ENCODE results near the gene TRAPPC3L.

The TRAPPC3L gene

DNA sequence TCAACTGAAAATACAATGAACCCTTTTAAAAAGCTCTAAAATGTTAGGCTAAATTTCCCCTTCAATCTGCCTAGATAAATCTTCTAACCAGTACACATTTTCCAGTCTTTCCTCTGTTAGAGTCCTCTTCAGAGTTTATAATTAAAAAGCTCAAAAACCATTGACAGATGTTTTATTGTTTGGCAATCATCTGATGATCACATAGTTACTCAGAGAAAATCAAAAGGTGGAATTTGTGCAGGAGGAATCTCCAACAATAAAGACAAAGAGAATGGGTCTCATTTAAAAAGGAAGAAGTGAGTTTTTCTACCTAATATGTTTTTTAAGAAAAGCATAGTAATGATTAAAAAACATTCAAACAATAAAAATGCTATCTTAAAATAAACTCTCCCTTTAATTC lies 3.1 kb downstream of the TRAPPC3L start:
- Histone ChIP-seq H3K4me1 (peaks cover 31% of the 10 kb centered on the region), H3K9ac (no peak overlapping the region), H3K4me3 (ENCODE audit: low read depth, low read length) (no peak overlapping the region), H3K9me3 (ENCODE audit: control insufficient read depth, low read length) (no peaks in the 10 kb centered on the region), H3K27ac (no peak overlapping the region), H3K27me3 (ENCODE audit: control insufficient read depth, insufficient read depth, low read length) (no peaks in the 10 kb centered on the region), H3K79me2 (no peaks in the 10 kb centered on the region), H2AFZ (peak overlapping the region; percentile 27), H3K4me2 (ENCODE audit: low read length) (no peak overlapping the region), H3K36me3 (ENCODE audit: control insufficient read depth, insufficient read depth, low read length) (no peaks in the 10 kb centered on the region)
- TF ChIP-seq, protein P1, sequence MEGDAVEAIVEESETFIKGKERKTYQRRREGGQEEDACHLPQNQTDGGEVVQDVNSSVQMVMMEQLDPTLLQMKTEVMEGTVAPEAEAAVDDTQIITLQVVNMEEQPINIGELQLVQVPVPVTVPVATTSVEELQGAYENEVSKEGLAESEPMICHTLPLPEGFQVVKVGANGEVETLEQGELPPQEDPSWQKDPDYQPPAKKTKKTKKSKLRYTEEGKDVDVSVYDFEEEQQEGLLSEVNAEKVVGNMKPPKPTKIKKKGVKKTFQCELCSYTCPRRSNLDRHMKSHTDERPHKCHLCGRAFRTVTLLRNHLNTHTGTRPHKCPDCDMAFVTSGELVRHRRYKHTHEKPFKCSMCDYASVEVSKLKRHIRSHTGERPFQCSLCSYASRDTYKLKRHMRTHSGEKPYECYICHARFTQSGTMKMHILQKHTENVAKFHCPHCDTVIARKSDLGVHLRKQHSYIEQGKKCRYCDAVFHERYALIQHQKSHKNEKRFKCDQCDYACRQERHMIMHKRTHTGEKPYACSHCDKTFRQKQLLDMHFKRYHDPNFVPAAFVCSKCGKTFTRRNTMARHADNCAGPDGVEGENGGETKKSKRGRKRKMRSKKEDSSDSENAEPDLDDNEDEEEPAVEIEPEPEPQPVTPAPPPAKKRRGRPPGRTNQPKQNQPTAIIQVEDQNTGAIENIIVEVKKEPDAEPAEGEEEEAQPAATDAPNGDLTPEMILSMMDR (IDR thresholded peaks at IDR 0.05) = no peak

DNA sequence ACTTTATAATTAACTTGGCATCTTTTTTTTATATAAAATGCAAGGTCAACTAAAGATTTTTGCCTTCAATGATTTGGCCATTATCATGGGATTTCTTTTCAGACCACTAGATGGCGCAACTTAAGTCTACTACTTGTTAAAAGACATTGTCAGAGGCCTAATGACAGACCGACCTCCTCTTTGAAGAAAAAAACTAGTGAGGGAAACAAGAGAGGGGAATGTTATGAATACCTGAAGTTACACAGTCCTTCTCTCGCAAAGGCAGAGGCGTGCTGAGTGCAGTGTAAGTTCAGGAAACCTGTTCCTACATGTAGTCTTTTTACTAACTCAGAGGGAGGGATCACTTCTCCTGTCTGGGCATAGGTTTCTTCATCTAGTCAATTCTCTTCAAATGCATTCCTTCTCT lies 9.3 kb downstream of the TRAPPC3L start:
- H3K9ac ChIP-seq = no peak overlapping the region
- TF ChIP-seq, protein P1 (IDR thresholded peaks at IDR 0.05) = peak; percentile 87

GRCh38 chr6:116535109-116535508 lies 10.4 kb downstream of the TRAPPC3L start:
- Histone ChIP-seq H3K27ac (no peak overlapping the region), H3K9me3 (ENCODE audit: control insufficient read depth, low read length) (no peaks in the 10 kb centered on the region), H3K9ac (no peak overlapping the region), H3K4me1 (peaks cover 16% of the 10 kb centered on the region), H3K36me3 (ENCODE audit: control insufficient read depth, insufficient read depth, low read length) (no peaks in the 10 kb centered on the region), H3K4me2 (ENCODE audit: low read length) (no peak overlapping the region), H2AFZ (peak overlapping the region; percentile 26), H3K4me3 (ENCODE audit: low read depth, low read length) (no peak overlapping the region), H3K79me2 (no peaks in the 10 kb centered on the region), H3K27me3 (ENCODE audit: control insufficient read depth, insufficient read depth, low read length) (no peaks in the 10 kb centered on the region)
- TF ChIP-seq, protein P1 (IDR thresholded peaks at IDR 0.05) = no peak

More for the DNA sequence above, 9.3 kb downstream of the TRAPPC3L start:
- Histone ChIP-seq H3K36me3 (ENCODE audit: control insufficient read depth, insufficient read depth, low read length) (no peaks in the 10 kb centered on the region), H3K27ac (peak overlapping the region; percentile 81), H3K27me3 (ENCODE audit: control insufficient read depth, insufficient read depth, low read length) (no peaks in the 10 kb centered on the region), H3K4me2 (ENCODE audit: low read length) (no peak overlapping the region), H3K4me1 (peaks cover 27% of the 10 kb centered on the region), H2AFZ (peak overlapping the region; percentile 88), H3K4me3 (ENCODE audit: low read depth, low read length) (no peak overlapping the region), H3K79me2 (no peaks in the 10 kb centered on the region), H3K9me3 (ENCODE audit: control insufficient read depth, low read length) (no peaks in the 10 kb centered on the region)

GRCh38 chr6:116533233-116533957 lies 12.1 kb downstream of the TRAPPC3L start:
- TF ChIP-seq, protein P1 (IDR thresholded peaks at IDR 0.05) = peak; percentile 21

More at GRCh38 chr6:116533233-116533957, 12.1 kb downstream of the TRAPPC3L start:
- no peaks in the 10 kb centered on the region for H3K9me3 ChIP-seq (ENCODE audit: control insufficient read depth, low read length)
- H3K27me3 ChIP-seq (ENCODE audit: control insufficient read depth, insufficient read depth, low read length) = no peaks in the 10 kb centered on the region
- peak overlapping the region; percentile 23 for H2AFZ ChIP-seq
- H3K4me3 ChIP-seq (ENCODE audit: low read depth, low read length) = no peak overlapping the region
- H3K4me2 ChIP-seq (ENCODE audit: low read length) = no peak overlapping the region
- peaks cover 25% of the 10 kb centered on the region for H3K4me1 ChIP-seq
- no peaks in the 10 kb centered on the region for H3K79me2 ChIP-seq
- no peak overlapping the region for H3K9ac ChIP-seq
- peak overlapping the region; percentile 0 for H3K27ac ChIP-seq
- H3K36me3 ChIP-seq (ENCODE audit: control insufficient read depth, insufficient read depth, low read length) = no peaks in the 10 kb centered on the region

Measured in parathyroid adenoma (tissue), 2 donors.